HepG2 (cell line): ENCODE data around the gene ACO1. TPM values are rescaled to one million over a fixed set of nuclear protein-coding genes. Genes with fewer than 3 reads are reported as not detected.

Source experiments
- AFF4 ChIP-seq: sonication (generic); formaldehyde crosslinking; IDR thresholded peaks from 2 replicates; pipeline ENCODE4 v1.4.0; 2020; ENCODE audit warnings: missing genetic modification reagents
- JUN ChIP-seq: sonication (generic); formaldehyde crosslinking; IDR thresholded peaks from 2 replicates; pipeline ENCODE4 v1.4.0; 2020; ENCODE audit warnings: mild to moderate bottlenecking, missing genetic modification reagents
- KAT2B ChIP-seq: fragments of 150-350 bp; IDR thresholded peaks from 2 replicates; pipeline ENCODE4 v1.6.1; 2014; ENCODE audit warnings: low read depth, low read length, borderline replicate concordance
- KLF12 ChIP-seq: sonication (generic); formaldehyde crosslinking; IDR thresholded peaks from 2 replicates; pipeline ENCODE4 v1.4.0; 2020; ENCODE audit warnings: missing genetic modification reagents, borderline replicate concordance
- MAFF ChIP-seq: IDR thresholded peaks from 2 replicates; pipeline ENCODE4 v1.6.1; 2011; ENCODE audit warnings: low read depth, low read length, improper control_type of control experiment
- MED1 ChIP-seq: sonication (generic); formaldehyde crosslinking; IDR thresholded peaks from 2 replicates; pipeline ENCODE4 v1.4.0; 2020; ENCODE audit warnings: missing genetic modification reagents
- NFE2L1 ChIP-seq: sonication (generic); formaldehyde crosslinking; IDR thresholded peaks from 2 replicates; pipeline ENCODE4 v1.4.0; 2020; ENCODE audit warnings: missing genetic modification reagents, mild to moderate bottlenecking, borderline replicate concordance
- REPIN1 ChIP-seq: sonication (generic); formaldehyde crosslinking; IDR thresholded peaks from 2 replicates; pipeline ENCODE4 v1.8.0; 2022; ENCODE audit warnings: missing genetic modification reagents, low read depth, mild to moderate bottlenecking, borderline replicate concordance
- REXO4 ChIP-seq: sonication (generic); formaldehyde crosslinking; IDR thresholded peaks from 2 replicates; pipeline ENCODE4 v1.8.0; 2022; ENCODE audit warnings: missing genetic modification reagents, mild to moderate bottlenecking, borderline replicate concordance
- SOX13 ChIP-seq, 3 experiments: fragments of 450-650 bp in 1 of 3; sonication (generic) in 1 of 3; formaldehyde crosslinking in 1 of 3; IDR thresholded peaks in 2 of 3; conservative IDR thresholded peaks in 1 of 3; 2 replicates each; pipeline versions ENCODE4 v1.5.0 to v1.6.1; 2016 to 2020; ENCODE audit warnings: antibody characterized with exemption in 1 of 3, mild to moderate bottlenecking in 1 of 3, missing compliant biosample characterization in 1 of 3, missing genetic modification reagents in 1 of 3, moderate library complexity in 1 of 3
- TFAP4 ChIP-seq: sonication (generic); IDR thresholded peaks from 2 replicates; pipeline ENCODE4 v1.6.1; 2016; ENCODE audit warnings: low read depth, borderline replicate concordance
- ZNF17 ChIP-seq: sonication (generic); formaldehyde crosslinking; IDR thresholded peaks from 2 replicates; pipeline ENCODE4 v1.5.0; 2020; ENCODE audit warnings: mild to moderate bottlenecking, missing genetic modification reagents
- ZNF18 ChIP-seq: sonication (generic); formaldehyde crosslinking; IDR thresholded peaks from 2 replicates; pipeline ENCODE4 v1.8.0; 2022; ENCODE audit warnings: mild to moderate bottlenecking, missing genetic modification reagents; ENCODE audit not compliant: insufficient replicate concordance
- ZNF3 ChIP-seq: IDR thresholded peaks from 2 replicates; pipeline ENCODE4 v1.7.0; 2017; ENCODE audit warnings: inconsistent platforms
- ZNF33A ChIP-seq: sonication (generic); formaldehyde crosslinking; IDR thresholded peaks from 2 replicates; pipeline ENCODE4 v1.5.1; 2020; ENCODE audit warnings: missing genetic modification reagents, mild to moderate bottlenecking, moderate library complexity, borderline replicate concordance
- ZNF354B ChIP-seq: sonication (generic); formaldehyde crosslinking; IDR thresholded peaks from 2 replicates; pipeline ENCODE4 v1.8.0; 2022; ENCODE audit warnings: mild to moderate bottlenecking, missing genetic modification reagents
- ZNF510 ChIP-seq: sonication (generic); formaldehyde crosslinking; IDR thresholded peaks from 2 replicates; pipeline ENCODE4 v1.4.0; 2020; ENCODE audit warnings: low read depth, mild to moderate bottlenecking, missing genetic modification reagents
- ZNF530 ChIP-seq: sonication (generic); formaldehyde crosslinking; IDR thresholded peaks from 2 replicates; pipeline ENCODE4 v1.5.0; 2020; ENCODE audit warnings: low read depth, mild to moderate bottlenecking, missing genetic modification reagents
- ZNF7 ChIP-seq: IDR thresholded peaks from 2 replicates; pipeline ENCODE4 v1.6.1; 2016; ENCODE audit warnings: missing biosample characterization, missing genetic modification reagents
- ZNF800 ChIP-seq: sonication (generic); formaldehyde crosslinking; IDR thresholded peaks from 2 replicates; pipeline ENCODE4 v1.4.0; 2020; ENCODE audit warnings: missing genetic modification reagents
- polyA plus RNA-seq, 8 experiments: library from polyadenylated mRNA; depleted of rRNA in 3 of 8; stranded (reverse) in 7 of 8; unstranded in 1 of 8; fragments of >200 nt; fragmentation: Illumina TruSeq in 4 of 8; extraction: Trizol in 4 of 8; gene quantifications; 2 replicates each; pipeline versions ENCODE4 v1.2.1 to v1.2.3, GENCODE V29; 2011 to 2016; ENCODE audit warnings: low read depth in 4 of 8, missing spikeins in 1 of 8, mixed read lengths in 1 of 8; ENCODE audit not compliant: insufficient read depth in 1 of 8
- total RNA-seq, 5 experiments: library from RNA; depleted of rRNA; stranded (reverse); fragments of >200 nt; fragmentation: Illumina TruSeq; extraction: Trizol; gene quantifications; 2 replicates each; pipeline ENCODE4 v1.2.3, GENCODE V29; 2016; ENCODE audit warnings: low read depth in 1 of 5

The ACO1 gene
- total and polyA plus RNA-seq, 2 of the 13 experiments (the other 11 are each of a cell fraction or from before 2014, with no cell fraction given): 20.1 to 48.2 TPM

- TF ChIP-seq ZNF800 (CRISPR knock-in tag) (no peak), SOX13 (IDR thresholded peaks at IDR 0.05) (no peak), SOX13 (CRISPR knock-in tag; conservative IDR thresholded peaks at IDR 0.05 in 1 of 2, IDR thresholded peaks at IDR 0.05 in 1 of 2) (peak in 1 of 2 experiments; percentile 81; a peak in 2 of 4 replicates), REPIN1 (0 out of 2 replicates have a peak, but pooled peaks have one; percentile 61), ZNF33A (CRISPR knock-in tag) (no peak), ZNF7 (CRISPR knock-in tag) (0 out of 2 replicates have a peak, but pooled peaks have one; percentile 17), MAFF (peak; percentile 35; the same call in 1 of the 2 replicates), JUN (CRISPR knock-in tag) (no peak), KLF12 (CRISPR knock-in tag) (no peak), TFAP4 (0 out of 2 replicates have a peak, but pooled peaks have one; percentile 20), ZNF17 (CRISPR knock-in tag) (no peak), REXO4 (no peak), ZNF530 (CRISPR knock-in tag) (no peak), MED1 (peak; percentile 70), ZNF354B (CRISPR knock-in tag) (0 out of 2 replicates have a peak, but pooled peaks have one; percentile 39), ZNF18 (no peak), AFF4 (0 out of 2 replicates have a peak, but pooled peaks have one; percentile 51), NFE2L1 (no peak), ZNF3 (CRISPR knock-in tag) (no peak), KAT2B (no peak), ZNF510 (no peak)
Measured at GRCh38 chr9:32426278-32426939, 42.0 kb downstream of the ACO1 start (continued).
